SK-N-MC (cell line): ENCODE results near the gene SSBP2.
"Not testable (repeated sequence)": the region's sequence is repeated elsewhere in the genome, so short reads cannot be mapped to it uniquely, and the experiment has no call there.

Source experiments
- DNase-seq: peaks from one replicate; pipeline ENCODE4 v3.0.0-alpha.2; 2011; ENCODE audit warnings: low read depth, low spot score
- H3K27ac ChIP-seq: fragments of 200-600 bp; sonication (generic); 2 replicates; pipeline ENCODE4 v1.5.1; 2016; ENCODE audit warnings: mixed run types
- H3K36me3 ChIP-seq: fragments of 200-600 bp; sonication (generic); 2 replicates; pipeline ENCODE4 v1.6.1; 2017; ENCODE audit warnings: antibody characterized with exemption, low read length, mixed read lengths; ENCODE audit not compliant: insufficient read depth
- H3K4me3 ChIP-seq: fragments of 200-600 bp; sonication (generic); 2 replicates; pipeline ENCODE4 v1.5.1; 2016
- H3K9ac ChIP-seq: fragments of 200-600 bp; sonication (generic); 2 replicates; pipeline ENCODE4 v1.8.0; 2017; ENCODE audit warnings: mixed run types, mixed read lengths; ENCODE audit not compliant: insufficient read length
- H3K9me3 ChIP-seq: fragments of 200-600 bp; sonication (generic); 2 replicates; pipeline ENCODE4 v1.6.1; 2017; ENCODE audit warnings: low read depth, mild to moderate bottlenecking, antibody characterized with exemption, low read length, moderate library complexity, mixed read lengths
- EZH2 ChIP-seq: fragments of 200-600 bp; sonication (generic); IDR thresholded peaks from one replicate; pipeline ENCODE4 v1.6.1; 2017; ENCODE audit warnings: antibody characterized with exemption
- FOXP2 ChIP-seq: optimal IDR thresholded peaks from 2 replicates; pipeline ENCODE3; 2011; ENCODE audit warnings: mild to moderate bottlenecking, moderate library complexity; ENCODE audit not compliant: insufficient read depth; ENCODE audit errors: extremely low read length, control extremely low read depth
- POLR2AphosphoS5 ChIP-seq: IDR thresholded peaks from 2 replicates; pipeline ENCODE4 v1.6.1; 2012; ENCODE audit warnings: mild to moderate bottlenecking, low read depth, low read length, borderline replicate concordance

SSBP2 gene

DNA sequence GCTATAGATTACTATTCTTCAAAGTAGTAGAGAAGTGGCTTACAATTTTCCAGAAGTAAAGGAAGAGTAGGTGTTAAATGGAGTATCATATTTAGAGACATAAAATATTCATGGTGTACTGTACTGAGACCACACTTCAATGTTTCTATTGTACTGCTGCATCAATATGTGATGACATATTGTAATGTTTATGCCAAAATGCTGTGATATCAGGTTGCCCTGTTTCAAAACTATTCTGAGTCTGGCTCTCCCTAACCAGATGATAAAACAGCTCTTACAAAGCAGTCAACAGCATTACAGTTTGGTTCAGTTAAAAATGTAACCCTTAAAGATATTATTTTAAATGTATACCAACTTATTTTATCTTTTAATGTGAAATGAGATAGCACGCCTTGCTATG is 326.2 kb downstream of the SSBP2 start:
- H3K4me3 ChIP-seq: no peak overlapping the region
- no peak overlapping the region for H3K9ac ChIP-seq
- H3K27ac ChIP-seq: no peak overlapping the region
- H3K9me3 ChIP-seq: no peaks in the 10 kb centered on the region
- no peak for DNase-seq
- H3K36me3 ChIP-seq: no peaks in the 10 kb centered on the region
- no peak for TF ChIP-seq EZH2
- TF ChIP-seq FOXP2: no peak
- TF ChIP-seq POLR2AphosphoS5: no peak

DNA sequence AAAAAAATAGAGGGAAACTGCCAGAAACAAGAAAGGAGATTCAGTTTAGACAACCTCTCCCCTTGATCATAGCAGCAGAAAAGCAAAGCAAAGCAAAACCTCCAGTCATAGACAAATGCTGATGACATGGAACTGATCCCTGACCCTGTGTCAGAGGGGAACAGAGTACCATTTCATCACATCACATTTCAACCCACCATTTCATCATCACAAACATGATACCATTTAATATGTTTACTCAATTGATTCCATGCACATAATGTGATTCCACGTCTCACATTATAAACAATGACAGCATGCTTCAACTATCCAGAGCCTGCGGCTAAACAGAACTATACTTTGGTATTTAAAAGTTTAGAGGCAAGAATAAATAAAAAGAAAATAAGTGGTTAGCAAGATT is 328.2 kb downstream of the SSBP2 start:
- H3K9ac ChIP-seq: no peak overlapping the region
- H3K4me3 ChIP-seq: no peak overlapping the region
- H3K27ac ChIP-seq: no peak overlapping the region
- TF ChIP-seq FOXP2: no peak
- no peak for TF ChIP-seq POLR2AphosphoS5
- TF ChIP-seq EZH2: no peak
- no peak for DNase-seq
- H3K36me3 ChIP-seq: no peaks in the 10 kb centered on the region
- no peaks in the 10 kb centered on the region for H3K9me3 ChIP-seq

DNA sequence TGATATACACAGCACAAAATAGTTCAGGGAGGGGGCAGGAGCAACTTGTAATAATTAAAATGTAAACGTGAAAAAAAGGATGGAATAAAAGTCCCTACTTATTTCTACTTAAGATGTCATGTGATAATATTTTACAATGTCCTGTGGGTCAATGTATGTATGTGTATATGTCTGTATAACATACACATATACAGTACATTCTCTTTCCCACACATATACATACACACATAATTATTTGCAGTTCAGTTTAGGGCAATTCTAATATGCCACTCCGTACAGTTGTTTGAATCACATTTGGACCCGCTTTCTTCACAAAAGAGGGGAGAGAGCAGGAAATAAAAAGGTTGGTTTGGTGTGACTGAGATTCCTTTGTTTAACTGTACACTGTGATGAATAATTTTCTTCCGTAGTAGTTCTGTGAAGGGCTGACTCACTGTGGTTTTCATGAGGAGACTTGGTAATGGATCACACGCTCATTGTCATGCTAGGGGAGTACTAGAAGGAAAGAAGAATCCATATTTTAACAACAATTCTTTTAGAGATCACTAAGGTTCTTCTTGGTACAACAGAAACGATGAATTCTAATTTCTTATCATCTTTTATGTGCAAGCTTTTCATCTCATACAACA is 330.7 kb downstream of the SSBP2 start:
- TF ChIP-seq POLR2AphosphoS5: no peak
- no peak for TF ChIP-seq EZH2
- no peak for TF ChIP-seq FOXP2
- Histone ChIP-seq H3K27ac (peak overlapping the region; percentile 63; the same call in 1 of the 2 replicates), H3K9me3 (no peaks in the 10 kb centered on the region), H3K4me3 (no peak overlapping the region), H3K36me3 (no peaks in the 10 kb centered on the region), H3K9ac (peak overlapping the region; percentile 14)
- DNase-seq: peak; percentile 24

DNA sequence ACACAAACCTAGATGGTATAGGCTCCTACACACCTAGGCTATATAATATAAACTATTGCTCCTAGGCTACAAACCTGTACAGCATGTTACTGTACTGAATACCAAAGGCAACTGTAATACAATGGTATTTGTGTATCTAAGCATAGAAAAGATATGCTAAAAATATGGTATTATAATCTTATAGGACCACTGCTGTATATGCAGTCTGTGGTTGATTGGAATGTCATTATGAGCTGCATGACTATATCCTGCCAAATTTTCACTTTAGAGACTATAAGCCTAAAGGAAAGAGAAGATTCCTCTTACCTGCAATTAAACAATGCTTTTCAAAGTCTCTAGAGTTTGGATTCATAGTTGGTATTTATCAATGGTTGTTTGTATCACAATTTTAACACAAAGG is 332.3 kb downstream of the SSBP2 start:
- H3K36me3 ChIP-seq: no peaks in the 10 kb centered on the region
- H3K4me3 ChIP-seq: no peak overlapping the region
- H3K9me3 ChIP-seq: no peaks in the 10 kb centered on the region
- DNase-seq: no peak
- H3K27ac ChIP-seq: no peak overlapping the region
- TF ChIP-seq EZH2: no peak
- no peak for TF ChIP-seq POLR2AphosphoS5
- TF ChIP-seq FOXP2: no peak
- H3K9ac ChIP-seq: no peak overlapping the region

DNA sequence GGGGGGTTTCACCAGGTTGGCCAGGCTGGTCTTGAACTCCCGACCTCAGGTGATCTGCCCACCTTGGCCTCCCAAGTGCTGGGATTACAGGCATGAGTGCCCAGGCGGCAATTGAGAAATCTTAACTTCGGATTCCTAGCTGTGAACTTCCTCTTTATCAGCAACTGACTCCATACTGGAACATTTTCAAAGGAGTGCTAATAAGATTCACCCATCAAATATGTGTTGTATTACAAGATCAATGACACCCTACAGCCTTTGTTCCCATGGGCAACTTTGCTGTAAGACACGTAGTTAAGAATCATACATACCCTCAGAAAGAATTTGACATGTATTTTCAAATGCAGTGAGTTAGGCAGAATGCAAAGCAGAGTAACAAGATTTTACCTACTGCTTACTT is 333.8 kb downstream of the SSBP2 start:
- Histone ChIP-seq H3K9me3 (no peaks in the 10 kb centered on the region), H3K36me3 (no peaks in the 10 kb centered on the region), H3K9ac (no peak overlapping the region), H3K4me3 (no peak overlapping the region), H3K27ac (no peak overlapping the region)
- no peak for DNase-seq
- TF ChIP-seq EZH2 (no peak), POLR2AphosphoS5 (no peak), FOXP2 (no peak)

DNA sequence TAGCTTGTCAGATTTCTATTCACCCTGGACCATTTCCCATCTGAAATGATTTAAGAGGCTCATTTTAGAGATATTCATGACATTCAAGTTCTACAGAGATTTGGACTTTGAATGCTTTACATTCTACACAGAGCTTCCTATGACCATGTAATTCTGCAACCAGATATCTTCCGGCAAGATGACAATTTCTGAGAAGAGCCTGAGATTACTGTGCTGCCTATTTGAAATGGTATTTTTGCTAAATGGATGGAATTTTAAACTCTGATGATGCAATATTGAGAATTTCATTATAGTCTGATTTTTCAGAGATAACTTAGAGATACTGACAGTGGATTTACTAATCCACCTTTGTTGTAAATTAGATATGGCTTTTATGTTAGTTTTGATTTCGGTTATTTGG is 341.0 kb downstream of the SSBP2 start:
- TF ChIP-seq EZH2 (no peak), FOXP2 (no peak), POLR2AphosphoS5 (no peak)
- H3K36me3 ChIP-seq: no peaks in the 10 kb centered on the region
- no peak for DNase-seq
- no peak overlapping the region for H3K4me3 ChIP-seq
- H3K9me3 ChIP-seq: no peaks in the 10 kb centered on the region
- H3K9ac ChIP-seq: no peak overlapping the region
- H3K27ac ChIP-seq: no peak overlapping the region; the same call in 1 of the 2 replicates

DNA sequence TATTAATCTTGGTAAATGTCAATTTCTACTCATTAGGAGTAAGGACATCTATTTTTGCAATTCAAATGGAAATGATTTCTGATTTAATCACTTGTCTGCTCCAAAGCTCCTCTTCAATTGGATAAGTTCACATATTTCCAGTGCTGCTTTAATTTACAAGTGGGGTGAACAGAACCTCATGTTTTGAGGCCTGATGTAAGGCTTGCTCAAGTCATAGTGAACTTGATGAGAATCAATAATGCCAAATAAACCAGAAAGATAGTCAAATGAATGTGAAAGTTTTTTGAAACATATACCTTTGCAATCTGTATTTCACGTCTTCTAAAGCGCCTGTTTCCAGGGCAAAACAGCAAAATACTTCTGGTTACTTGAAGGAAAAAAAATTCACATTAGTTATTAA is 341.5 kb downstream of the SSBP2 start:
- Histone ChIP-seq H3K27ac (peak overlapping the region; percentile 9; the same call in 1 of the 2 replicates), H3K9me3 (no peaks in the 10 kb centered on the region), H3K9ac (no peak overlapping the region), H3K36me3 (no peaks in the 10 kb centered on the region), H3K4me3 (no peak overlapping the region)
- TF ChIP-seq POLR2AphosphoS5 (no peak), EZH2 (no peak), FOXP2 (no peak)
- DNase-seq: no peak

DNA sequence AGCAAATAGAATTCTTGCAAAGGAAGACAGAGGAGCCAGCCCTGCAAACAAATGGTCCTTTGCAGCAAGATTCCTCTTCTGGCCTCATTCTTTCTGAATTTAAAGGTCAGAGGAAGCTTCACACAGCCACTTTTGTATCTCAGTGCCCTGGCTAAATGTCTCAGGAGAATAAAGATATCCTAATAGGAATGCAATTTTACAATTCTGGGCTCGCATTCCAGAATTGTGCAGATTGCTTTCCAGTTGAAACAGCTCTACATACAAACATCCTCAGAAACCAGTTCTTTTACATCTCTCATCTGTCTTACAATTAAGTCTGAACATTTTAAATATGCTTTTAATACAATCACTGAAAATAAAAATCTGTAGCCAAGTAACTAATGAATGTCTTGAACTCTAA is 342.4 kb downstream of the SSBP2 start:
- Histone ChIP-seq H3K4me3 (no peak overlapping the region), H3K36me3 (no peaks in the 10 kb centered on the region), H3K9ac (no peak overlapping the region), H3K27ac (no peak overlapping the region), H3K9me3 (no peaks in the 10 kb centered on the region)
- no peak for DNase-seq
- TF ChIP-seq FOXP2: no peak
- TF ChIP-seq EZH2: no peak
- TF ChIP-seq POLR2AphosphoS5: no peak

DNA sequence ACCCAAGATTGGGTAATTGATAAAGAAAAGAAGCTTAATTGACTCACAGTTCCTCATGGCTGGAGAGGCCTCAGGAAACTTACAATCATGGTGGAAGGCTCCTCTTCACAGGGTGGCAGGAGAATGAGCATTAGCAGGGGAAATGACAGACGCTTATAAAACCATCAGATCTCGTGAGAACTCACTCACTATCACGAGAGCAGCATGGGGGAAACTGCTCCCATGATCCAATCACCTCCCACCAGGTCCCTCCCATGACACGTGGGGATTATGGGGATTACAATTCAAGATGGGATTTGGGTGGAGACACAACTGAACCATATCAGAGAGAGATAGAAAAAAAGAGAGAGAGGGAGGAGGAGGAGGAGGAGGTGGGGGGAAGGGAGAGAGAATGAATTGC is 343.1 kb downstream of the SSBP2 start:
- H3K9ac ChIP-seq: not testable (repeated sequence)

More for the DNA sequence above, 343.1 kb downstream of the SSBP2 start:
- H3K9me3 ChIP-seq, H3K4me3 ChIP-seq, H3K27ac ChIP-seq, H3K36me3 ChIP-seq, DNase-seq: not testable (repeated sequence)
